Liver (tissue), 3 donors: Measurements from ENCODE around the gene CLEC18A.
"Not testable (repeated sequence)": the region's sequence is repeated elsewhere in the genome, so short reads cannot be mapped to it uniquely, and the experiment has no call there.

ENCODE experiments used
- CTCF ChIP-seq: fragments of 150-350 bp; IDR thresholded peaks from 2 replicates; pipeline ENCODE4 v1.5.1; 2017; ENCODE audit warnings: improper control_type of control experiment, low read depth, low read length; ENCODE audit not compliant: missing input control
- GABPA ChIP-seq, 2 donors: IDR thresholded peaks in 1 of 2; conservative IDR thresholded peaks in 1 of 2; 2 replicates each; pipeline ENCODE4 v1.6.1; 2016; ENCODE audit warnings: antibody characterized with exemption in 2 of 2, mild to moderate bottlenecking in 1 of 2, moderate library complexity in 1 of 2
- RAD21 ChIP-seq, 2 donors: IDR thresholded peaks; 2 replicates each; pipeline ENCODE4 v1.6.1; 2016; ENCODE audit warnings: antibody characterized with exemption in 2 of 2, mild to moderate bottlenecking in 2 of 2
- REST ChIP-seq: IDR thresholded peaks from 2 replicates; pipeline ENCODE4 v1.6.1; 2016; ENCODE audit warnings: antibody characterized with exemption, mild to moderate bottlenecking
- SP1 ChIP-seq: IDR thresholded peaks from 2 replicates; pipeline ENCODE4 v1.6.1; 2018; ENCODE audit warnings: antibody characterized with exemption, mild to moderate bottlenecking
- TAF1 ChIP-seq: conservative IDR thresholded peaks from 2 replicates; pipeline ENCODE4 v1.6.1; 2016; ENCODE audit warnings: antibody characterized with exemption, mild to moderate bottlenecking
- YY1 ChIP-seq: IDR thresholded peaks from 2 replicates; pipeline ENCODE4 v1.6.1; 2016; ENCODE audit warnings: antibody characterized with exemption, mild to moderate bottlenecking
- ZBTB33 ChIP-seq: IDR thresholded peaks from 2 replicates; pipeline ENCODE4 v1.6.1; 2016; ENCODE audit warnings: antibody characterized with exemption
- donor health status: healthy.
- donor health status: healthy.

- not testable (repeated sequence) for TF ChIP-seq CTCF; RAD21 (IDR thresholded peaks at IDR 0.05); YY1; SP1; ZBTB33; REST; GABPA (IDR thresholded peaks at IDR 0.05 in 1 of 2, conservative IDR thresholded peaks at IDR 0.05 in 1 of 2); TAF1
Measured at GRCh38 chr16:70010615-70011014, 59.5 kb downstream of the CLEC18A start.
